SU-DHL-6 (cell line): ENCODE results near the gene PLAA.

Experiments used
- EZH2phosphoT487 ChIP-seq: fragments of 200-600 bp; sonication (generic), shearing (Covaris generic); conservative IDR thresholded peaks from 2 replicates; pipeline ENCODE4 v1.6.1; 2018; ENCODE audit warnings: mild to moderate bottlenecking, antibody characterized with exemption, low read length, moderate library complexity, mixed read lengths
- TF ChIP-seq, protein P1 (sequence below): fragments of 200-600 bp; sonication (generic); IDR thresholded peaks from one replicate; pipeline ENCODE4 v1.5.1; 2017; ENCODE audit warnings: antibody characterized with exemption, mild to moderate bottlenecking, low read length, moderate library complexity; ENCODE audit not compliant: insufficient read depth, poor library complexity, severe bottlenecking

DNA sequence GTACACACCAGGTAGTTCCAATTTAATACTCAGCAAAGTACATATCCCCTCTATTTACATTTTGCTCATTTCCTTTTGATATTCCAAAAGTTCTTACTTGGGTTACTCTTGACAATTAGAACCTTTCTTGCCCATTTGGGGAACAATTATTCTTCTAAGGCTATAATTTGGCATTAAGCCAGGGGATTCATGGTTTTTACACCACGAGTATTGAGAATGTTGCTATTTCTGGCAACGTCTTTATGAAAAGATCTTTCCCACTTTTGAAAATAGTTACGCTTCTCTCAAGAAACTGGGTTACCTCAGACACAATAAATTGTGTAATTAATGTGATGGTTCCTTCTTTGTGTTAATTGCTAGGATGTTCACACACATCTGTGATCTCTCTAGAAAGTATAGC lies 43.0 kb downstream of the PLAA start:
- TF ChIP-seq, protein P1, sequence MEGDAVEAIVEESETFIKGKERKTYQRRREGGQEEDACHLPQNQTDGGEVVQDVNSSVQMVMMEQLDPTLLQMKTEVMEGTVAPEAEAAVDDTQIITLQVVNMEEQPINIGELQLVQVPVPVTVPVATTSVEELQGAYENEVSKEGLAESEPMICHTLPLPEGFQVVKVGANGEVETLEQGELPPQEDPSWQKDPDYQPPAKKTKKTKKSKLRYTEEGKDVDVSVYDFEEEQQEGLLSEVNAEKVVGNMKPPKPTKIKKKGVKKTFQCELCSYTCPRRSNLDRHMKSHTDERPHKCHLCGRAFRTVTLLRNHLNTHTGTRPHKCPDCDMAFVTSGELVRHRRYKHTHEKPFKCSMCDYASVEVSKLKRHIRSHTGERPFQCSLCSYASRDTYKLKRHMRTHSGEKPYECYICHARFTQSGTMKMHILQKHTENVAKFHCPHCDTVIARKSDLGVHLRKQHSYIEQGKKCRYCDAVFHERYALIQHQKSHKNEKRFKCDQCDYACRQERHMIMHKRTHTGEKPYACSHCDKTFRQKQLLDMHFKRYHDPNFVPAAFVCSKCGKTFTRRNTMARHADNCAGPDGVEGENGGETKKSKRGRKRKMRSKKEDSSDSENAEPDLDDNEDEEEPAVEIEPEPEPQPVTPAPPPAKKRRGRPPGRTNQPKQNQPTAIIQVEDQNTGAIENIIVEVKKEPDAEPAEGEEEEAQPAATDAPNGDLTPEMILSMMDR = no peak
- TF ChIP-seq EZH2phosphoT487 = no peak
